ENCODE results near the gene EGFL8.

EGFL8 gene

GRCh38 chr6:32146687-32147086 lies 17.7 kb upstream of the EGFL8 start:
- no peak for DNase-seq (ENCODE audit: extremely low read depth, low read depth)
- TF ChIP-seq CTCF (IDR thresholded peaks at IDR 0.05; ENCODE audit: low read depth, low read length): no peak

- no peak for DNase-seq (ENCODE audit: extremely low read depth, low read depth)
These were observed 16.8 kb upstream of the EGFL8 start for GRCh38 chr6:32147401-32148132.

GRCh38 chr6:32148289-32149091 lies 15.9 kb upstream of the EGFL8 start:
- no peak for TF ChIP-seq CTCF (IDR thresholded peaks at IDR 0.05; ENCODE audit: low read depth, low read length)
- no peak for DNase-seq (ENCODE audit: extremely low read depth, low read depth)

More at GRCh38 chr6:32147401-32148132, 16.8 kb upstream of the EGFL8 start:
- TF ChIP-seq CTCF (IDR thresholded peaks at IDR 0.05; ENCODE audit: low read depth, low read length): no peak

- no peak for TF ChIP-seq CTCF (IDR thresholded peaks at IDR 0.05; ENCODE audit: low read depth, low read length)
- no peak for DNase-seq (ENCODE audit: extremely low read depth, low read depth)
These were observed 15.2 kb upstream of the EGFL8 start for GRCh38 chr6:32149092-32149755.

GRCh38 chr6:32149932-32150870 lies 14.2 kb upstream of the EGFL8 start:
- DNase-seq (ENCODE audit: extremely low read depth, low read depth): no peak
- TF ChIP-seq CTCF (IDR thresholded peaks at IDR 0.05; ENCODE audit: low read depth, low read length): no peak

GRCh38 chr6:32151181-32151862 lies 13.1 kb upstream of the EGFL8 start:
- no peak for TF ChIP-seq CTCF (IDR thresholded peaks at IDR 0.05; ENCODE audit: low read depth, low read length)
- no peak for DNase-seq (ENCODE audit: extremely low read depth, low read depth)
